Measurements from ENCODE around the gene MT1E.

Gene MT1E

DNA sequence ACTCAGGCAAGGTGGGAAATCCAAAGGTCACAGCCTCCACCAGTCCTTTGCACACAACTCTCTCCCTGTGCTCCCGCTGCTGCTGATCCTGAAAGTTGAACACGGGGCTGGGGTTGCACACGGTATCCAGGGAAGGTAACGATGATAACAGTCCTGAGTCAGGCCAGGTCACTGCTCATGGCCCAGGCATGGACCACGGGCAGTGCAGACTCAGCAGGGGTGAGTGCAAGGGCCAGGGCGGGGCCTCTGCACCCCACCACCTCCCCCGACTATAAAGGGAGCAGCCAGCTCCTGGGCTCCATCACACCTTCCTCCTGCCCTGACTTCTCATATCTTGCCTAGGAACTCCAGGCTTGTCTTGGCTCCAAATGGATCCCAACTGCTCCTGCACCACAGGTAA lies 26.0 kb downstream of the MT1E start, which contains the start of gene MT1B:
Gene MT1B (plus strand): TSS at position 301 of the 400 bp plus-strand sequence. CDS start 68 bp downstream, at position 369.
- TF ChIP-seq, protein P1, sequence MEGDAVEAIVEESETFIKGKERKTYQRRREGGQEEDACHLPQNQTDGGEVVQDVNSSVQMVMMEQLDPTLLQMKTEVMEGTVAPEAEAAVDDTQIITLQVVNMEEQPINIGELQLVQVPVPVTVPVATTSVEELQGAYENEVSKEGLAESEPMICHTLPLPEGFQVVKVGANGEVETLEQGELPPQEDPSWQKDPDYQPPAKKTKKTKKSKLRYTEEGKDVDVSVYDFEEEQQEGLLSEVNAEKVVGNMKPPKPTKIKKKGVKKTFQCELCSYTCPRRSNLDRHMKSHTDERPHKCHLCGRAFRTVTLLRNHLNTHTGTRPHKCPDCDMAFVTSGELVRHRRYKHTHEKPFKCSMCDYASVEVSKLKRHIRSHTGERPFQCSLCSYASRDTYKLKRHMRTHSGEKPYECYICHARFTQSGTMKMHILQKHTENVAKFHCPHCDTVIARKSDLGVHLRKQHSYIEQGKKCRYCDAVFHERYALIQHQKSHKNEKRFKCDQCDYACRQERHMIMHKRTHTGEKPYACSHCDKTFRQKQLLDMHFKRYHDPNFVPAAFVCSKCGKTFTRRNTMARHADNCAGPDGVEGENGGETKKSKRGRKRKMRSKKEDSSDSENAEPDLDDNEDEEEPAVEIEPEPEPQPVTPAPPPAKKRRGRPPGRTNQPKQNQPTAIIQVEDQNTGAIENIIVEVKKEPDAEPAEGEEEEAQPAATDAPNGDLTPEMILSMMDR (IDR thresholded peaks at IDR 0.05; ENCODE audit: extremely low read depth, insufficient read depth, missing control alignments): no peak
- no peak for DNase-seq (ENCODE audit: low spot score)
- in situ Hi-C loops (cut with MboI; ENCODE audit: low pct_unique_long_range_greater_than_20kb, low sequenced_read_pairs, unreplicated experiment): no loop called here

DNA sequence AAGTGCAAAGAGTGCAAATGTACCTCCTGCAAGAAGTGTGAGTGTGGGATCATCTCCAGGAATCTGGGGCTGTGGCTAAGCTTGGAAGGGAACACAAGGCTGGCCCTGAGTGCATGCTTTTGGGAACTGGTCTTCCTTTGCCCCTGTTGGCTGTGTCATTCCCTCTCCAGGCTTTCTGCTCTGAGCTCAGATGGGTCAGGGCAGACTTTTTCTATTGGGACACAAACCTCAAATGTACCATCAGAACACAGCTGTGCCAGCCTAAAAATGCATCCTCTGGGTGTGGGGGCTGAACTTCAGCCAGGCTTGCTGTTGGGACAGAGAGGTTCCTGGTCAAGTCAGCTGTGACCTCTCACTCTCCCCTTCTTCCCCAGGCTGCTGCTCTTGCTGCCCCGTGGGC lies 27.0 kb downstream of the MT1E start:
- in situ Hi-C loops (cut with MboI; ENCODE audit: low pct_unique_long_range_greater_than_20kb, low sequenced_read_pairs, unreplicated experiment): no loop called here
- TF ChIP-seq, protein P1 (IDR thresholded peaks at IDR 0.05; ENCODE audit: extremely low read depth, insufficient read depth, missing control alignments): no peak
- no peak for DNase-seq (ENCODE audit: low spot score)

DNA sequence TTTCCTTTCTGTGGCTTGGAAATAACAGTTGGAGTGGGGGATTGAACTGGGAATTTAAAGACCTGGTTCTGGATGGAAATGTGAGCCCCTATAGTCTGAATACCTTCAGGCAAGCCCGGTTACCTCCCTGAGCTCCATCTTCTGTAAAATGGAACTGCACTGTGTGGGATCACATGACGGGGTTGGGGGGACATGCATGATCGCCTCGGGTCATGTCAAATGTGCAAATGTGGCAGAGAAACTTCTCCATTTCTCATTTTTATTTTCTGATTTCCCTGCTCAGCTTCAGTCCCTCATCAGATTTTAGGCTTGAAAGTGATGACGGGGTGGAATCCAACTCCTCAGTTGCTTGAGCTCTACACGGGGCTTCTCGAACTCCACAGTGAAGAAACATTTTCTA lies 27.6 kb downstream of the MT1E start:
- TF ChIP-seq, protein P1 (IDR thresholded peaks at IDR 0.05; ENCODE audit: extremely low read depth, insufficient read depth, missing control alignments): no peak
- in situ Hi-C loops (cut with MboI; ENCODE audit: low pct_unique_long_range_greater_than_20kb, low sequenced_read_pairs, unreplicated experiment): no loop called here

DNA sequence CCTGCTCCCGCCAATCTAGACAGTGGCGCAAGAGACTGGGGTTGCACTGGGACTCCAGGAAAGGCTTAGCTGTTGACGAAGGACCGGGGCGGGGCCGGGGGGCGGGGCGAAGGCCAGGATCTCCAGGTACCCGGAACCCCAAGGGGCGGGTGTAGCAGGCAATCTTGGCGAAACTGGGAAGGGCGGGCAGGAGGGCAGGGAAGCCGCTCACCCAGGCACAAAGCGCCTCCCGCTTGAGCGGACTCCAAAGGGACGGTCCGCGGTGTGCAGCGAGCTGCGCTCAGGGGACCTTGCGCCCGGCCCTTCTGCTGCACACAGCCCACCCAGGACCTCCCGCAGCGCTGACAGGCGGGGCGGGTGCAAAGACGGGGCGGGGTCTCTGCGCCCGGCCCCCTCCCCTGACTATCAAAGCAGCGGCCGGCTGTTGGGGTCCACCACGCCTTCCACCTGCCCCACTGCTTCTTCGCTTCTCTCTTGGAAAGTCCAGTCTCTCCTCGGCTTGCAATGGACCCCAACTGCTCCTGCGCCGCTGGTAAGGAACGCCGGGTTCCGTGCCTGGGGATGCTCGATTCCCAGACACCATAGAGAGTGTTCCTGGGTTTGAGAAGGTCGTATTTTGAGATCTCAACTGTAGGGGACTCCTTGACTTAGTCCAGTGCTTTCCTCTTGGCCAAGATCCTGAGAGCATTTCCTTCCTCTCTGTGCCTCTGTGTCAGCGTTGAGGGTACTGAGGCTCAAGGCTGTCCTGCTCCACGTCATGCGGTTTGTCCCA lies 32.2 kb downstream of the MT1E start, which contains the start of gene MT1F:
Gene MT1F (plus strand): TSS at position 405 of the 772 bp plus-strand sequence. CDS start 100 bp downstream, at position 505.
- DNase-seq (ENCODE audit: low spot score): peak; percentile 45
- in situ Hi-C loops (cut with MboI; ENCODE audit: low pct_unique_long_range_greater_than_20kb, low sequenced_read_pairs, unreplicated experiment): no loop called here
- TF ChIP-seq, protein P1 (IDR thresholded peaks at IDR 0.05; ENCODE audit: extremely low read depth, insufficient read depth, missing control alignments): no peak

More for the DNA sequence above, 27.6 kb downstream of the MT1E start:
- DNase-seq (ENCODE audit: low spot score): no peak

DNA sequence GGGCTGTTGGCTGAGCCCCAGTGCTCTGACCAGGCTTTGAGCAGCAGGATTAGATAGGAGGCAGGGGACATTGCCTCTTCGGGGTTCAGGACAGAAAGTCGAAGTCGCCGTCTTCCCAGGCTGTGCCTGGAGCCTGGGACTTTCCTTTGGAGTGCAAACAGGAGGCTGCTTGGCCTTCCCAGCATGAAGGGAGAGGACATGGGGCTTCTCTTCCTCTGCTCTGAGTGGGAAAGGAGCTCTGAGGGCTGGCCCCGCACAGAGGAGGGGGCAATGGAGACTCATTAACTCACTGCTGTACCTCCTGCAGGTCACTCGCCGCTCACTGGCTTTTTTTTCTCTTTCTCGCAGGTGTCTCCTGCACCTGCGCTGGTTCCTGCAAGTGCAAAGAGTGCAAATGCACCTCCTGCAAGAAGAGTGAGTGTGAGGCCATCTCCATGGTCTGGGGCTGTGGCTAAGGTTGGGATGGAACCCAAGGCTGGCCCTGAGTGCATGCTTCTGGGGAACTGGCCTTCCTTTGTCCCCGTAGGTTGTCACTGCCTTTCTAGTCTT lies 32.8 kb downstream of the MT1E start:
- in situ Hi-C loops (cut with MboI; ENCODE audit: low pct_unique_long_range_greater_than_20kb, low sequenced_read_pairs, unreplicated experiment): no loop called here
- no peak for DNase-seq (ENCODE audit: low spot score)

More for the DNA sequence above, 32.8 kb downstream of the MT1E start:
- TF ChIP-seq, protein P1 (IDR thresholded peaks at IDR 0.05; ENCODE audit: extremely low read depth, insufficient read depth, missing control alignments): no peak
